Activated CD8-positive, alpha-beta memory T cell treated with anti-CD3 and anti-CD28 coated beads, Interleukin-2, amount 50 U/mL, for 24 hours (primary cell): ENCODE measurements around the gene CEP295NL.
"Not testable (repeated sequence)": the region's sequence is repeated elsewhere in the genome, so short reads cannot be mapped to it uniquely, and the experiment has no call there.

ENCODE experiments used
- DNase-seq: peaks from one replicate; pipeline ENCODE4 v3.0.0-alpha.2; 2020; ENCODE audit errors: extremely low read depth

Gene CEP295NL

GRCh38 chr17:78905116-78905515 lies 2.1 kb upstream of the CEP295NL start:
- DNase-seq = no peak

GRCh38 chr17:78904371-78904770 lies 1.4 kb upstream of the CEP295NL start:
- no peak for DNase-seq

- not testable (repeated sequence) for DNase-seq
Measured at GRCh38 chr17:78902231-78902630, 770 bp downstream of the CEP295NL start.

- no peak for DNase-seq
Measured at GRCh38 chr17:78901806-78902205, 1.2 kb downstream of the CEP295NL start.

GRCh38 chr17:78900816-78901215 lies 2.2 kb downstream of the CEP295NL start:
- DNase-seq = no peak

- no peak for DNase-seq
Measured at GRCh38 chr17:78899361-78900260, 3.4 kb downstream of the CEP295NL start.

- no peak for DNase-seq
Measured at GRCh38 chr17:78898947-78899346, 4.1 kb downstream of the CEP295NL start.

- DNase-seq = no peak
Measured at GRCh38 chr17:78898075-78898836, 4.7 kb downstream of the CEP295NL start.

GRCh38 chr17:78897664-78898047 lies 5.3 kb downstream of the CEP295NL start:
- no peak for DNase-seq

GRCh38 chr17:78896834-78897663 lies 6.0 kb downstream of the CEP295NL start:
- no peak for DNase-seq

- DNase-seq = no peak
Measured at GRCh38 chr17:78896091-78896833, 6.7 kb downstream of the CEP295NL start.

- no peak for DNase-seq
Measured at GRCh38 chr17:78895322-78895721, 7.7 kb downstream of the CEP295NL start.

GRCh38 chr17:78893684-78894083 lies 9.3 kb downstream of the CEP295NL start:
- DNase-seq = no peak

- DNase-seq = no peak
Measured at GRCh38 chr17:78892936-78893379, 10.0 kb downstream of the CEP295NL start.

- no peak for DNase-seq
Measured at GRCh38 chr17:78892520-78892919, 10.5 kb downstream of the CEP295NL start.

- DNase-seq = no peak
Measured at GRCh38 chr17:78892062-78892456, 10.9 kb downstream of the CEP295NL start.

GRCh38 chr17:78891406-78892061 lies 11.5 kb downstream of the CEP295NL start:
- DNase-seq = no peak

GRCh38 chr17:78890498-78890897 lies 12.5 kb downstream of the CEP295NL start:
- DNase-seq = no peak

- DNase-seq = not testable (repeated sequence)
Measured at GRCh38 chr17:78890096-78890495, 12.9 kb downstream of the CEP295NL start.

GRCh38 chr17:78889531-78889930 lies 13.5 kb downstream of the CEP295NL start:
- no peak for DNase-seq
